PC-3 (cell line): ENCODE results near the gene CPD. TPM values are rescaled to one million over a fixed set of nuclear protein-coding genes. Genes with fewer than 3 reads are reported as not detected.

ENCODE experiments used
- ATAC-seq: fragments of 200-7000 bp; cut with Tn5 transposase; 2 replicates; pipeline ENCODE4 v1.9.1; 2020; ENCODE audit warnings: mild to moderate bottlenecking, moderate library complexity
- BruUV-seq: library from RNA; stranded (reverse); fragments of 400-500 nt; replicated peaks from 2 replicates; lab custom pipeline; 2021; lab: Mats Ljungman, UMichigan
- CTCF ChIA-PET: fragments of 300-600 bp; sonication (Branson Sonifier 250); formaldehyde crosslinking; loops from one replicate; lab custom pipeline; 2022; ENCODE audit warnings: antibody characterized with exemption; lab: Charles Lee
- POLR2A ChIA-PET: fragments of 300-600 bp; sonication (Branson Sonifier 250); formaldehyde crosslinking; loops from one replicate; lab custom pipeline; 2022; ENCODE audit warnings: antibody characterized with exemption; ENCODE audit not compliant: unreplicated experiment; lab: Charles Lee
- DNase-seq: peaks from one replicate; pipeline ENCODE4 v3.0.0-alpha.2; 2015
- H2AFZ ChIP-seq: fragments of 300-600 bp; sonication (generic); 2 replicates; pipeline ENCODE4 v1.6.0; 2016; ENCODE audit warnings: antibody characterized with exemption, low read length
- H3F3A ChIP-seq: fragments of 300-600 bp; sonication (generic); one replicate; pipeline ENCODE4 v1.6.0; 2017; ENCODE audit warnings: antibody characterized with exemption, low read length, control low read depth, mild to moderate bottlenecking; ENCODE audit not compliant: unreplicated experiment
- H3K27ac ChIP-seq: fragments of 300-600 bp; sonication (generic); 2 replicates; pipeline ENCODE4 v1.5.1; 2016; ENCODE audit warnings: mild to moderate bottlenecking, low read length
- H3K27me3 ChIP-seq: fragments of 300-600 bp; sonication (generic); 2 replicates; pipeline ENCODE4 v1.6.1; 2016; ENCODE audit warnings: low read length, mixed read lengths
- H3K36me3 ChIP-seq: fragments of 300-600 bp; sonication (generic); 2 replicates; pipeline ENCODE4 v1.6.1; 2016; ENCODE audit warnings: low read depth, mixed run types, low read length, mixed read lengths
- H3K4me1 ChIP-seq: fragments of 300-600 bp; sonication (generic); 2 replicates; pipeline ENCODE4 v1.5.1; 2016; ENCODE audit warnings: low read length; ENCODE audit not compliant: insufficient read depth
- H3K4me2 ChIP-seq: fragments of 300-600 bp; sonication (generic); 2 replicates; pipeline ENCODE4 v1.6.0; 2016; ENCODE audit warnings: low read length
- H3K4me3 ChIP-seq: fragments of 300-600 bp; sonication (generic); 2 replicates; pipeline ENCODE4 v1.5.1; 2016; ENCODE audit warnings: mild to moderate bottlenecking, low read length, mixed read lengths
- H3K79me2 ChIP-seq: fragments of 300-600 bp; sonication (generic); 2 replicates; pipeline ENCODE4 v1.6.1; 2017; ENCODE audit warnings: low read length, mixed read lengths
- H3K9ac ChIP-seq: fragments of 300-600 bp; sonication (generic); 2 replicates; pipeline ENCODE4 v1.6.0; 2016; ENCODE audit warnings: mild to moderate bottlenecking, low read length
- H3K9me2 ChIP-seq: fragments of 300-600 bp; sonication (generic); replicated peaks from 2 replicates; pipeline ENCODE4 v1.6.1; 2016; ENCODE audit warnings: mixed run types, low read length, mixed read lengths
- H3K9me3 ChIP-seq: fragments of 300-600 bp; sonication (generic); 2 replicates; pipeline ENCODE4 v1.6.1; 2016; ENCODE audit warnings: low read length, mixed read lengths
- H4K20me1 ChIP-seq: fragments of 300-600 bp; sonication (generic); 2 replicates; pipeline ENCODE4 v1.6.1; 2016; ENCODE audit warnings: low read length, mixed read lengths
- EZH2 ChIP-seq: fragments of 300-600 bp; sonication (generic); IDR thresholded peaks from one replicate; pipeline ENCODE4 v1.6.1; 2017; ENCODE audit warnings: antibody characterized with exemption, mild to moderate bottlenecking, low read length; ENCODE audit not compliant: unreplicated experiment
- EZH2phosphoT487 ChIP-seq: fragments of 300-600 bp; sonication (generic); IDR thresholded peaks from 2 replicates; pipeline ENCODE4 v1.6.1; 2018; ENCODE audit warnings: mild to moderate bottlenecking, antibody characterized with exemption, low read length, borderline replicate concordance
- intact Hi-C: fragments of 100-400 bp; cut with micrococcal nuclease; formaldehyde crosslinking; loops from 2 replicates; pipeline ENCODE4 v1.9.0; 2023
- total RNA-seq: library from RNA; depleted of rRNA; stranded (reverse); fragments of >200 nt; gene quantifications from 2 replicates; pipeline ENCODE4 v1.2.3, GENCODE V29; 2014
- TF ChIP-seq, protein P1 (sequence below): fragments of 300-600 bp; sonication (generic); conservative IDR thresholded peaks from 2 replicates; pipeline ENCODE4 v1.5.1; 2017; ENCODE audit warnings: antibody characterized with exemption, low read depth, mild to moderate bottlenecking, low read length

CPD gene
- total RNA-seq, 1 experiment from 2014 or later: 30.9 TPM

DNA sequence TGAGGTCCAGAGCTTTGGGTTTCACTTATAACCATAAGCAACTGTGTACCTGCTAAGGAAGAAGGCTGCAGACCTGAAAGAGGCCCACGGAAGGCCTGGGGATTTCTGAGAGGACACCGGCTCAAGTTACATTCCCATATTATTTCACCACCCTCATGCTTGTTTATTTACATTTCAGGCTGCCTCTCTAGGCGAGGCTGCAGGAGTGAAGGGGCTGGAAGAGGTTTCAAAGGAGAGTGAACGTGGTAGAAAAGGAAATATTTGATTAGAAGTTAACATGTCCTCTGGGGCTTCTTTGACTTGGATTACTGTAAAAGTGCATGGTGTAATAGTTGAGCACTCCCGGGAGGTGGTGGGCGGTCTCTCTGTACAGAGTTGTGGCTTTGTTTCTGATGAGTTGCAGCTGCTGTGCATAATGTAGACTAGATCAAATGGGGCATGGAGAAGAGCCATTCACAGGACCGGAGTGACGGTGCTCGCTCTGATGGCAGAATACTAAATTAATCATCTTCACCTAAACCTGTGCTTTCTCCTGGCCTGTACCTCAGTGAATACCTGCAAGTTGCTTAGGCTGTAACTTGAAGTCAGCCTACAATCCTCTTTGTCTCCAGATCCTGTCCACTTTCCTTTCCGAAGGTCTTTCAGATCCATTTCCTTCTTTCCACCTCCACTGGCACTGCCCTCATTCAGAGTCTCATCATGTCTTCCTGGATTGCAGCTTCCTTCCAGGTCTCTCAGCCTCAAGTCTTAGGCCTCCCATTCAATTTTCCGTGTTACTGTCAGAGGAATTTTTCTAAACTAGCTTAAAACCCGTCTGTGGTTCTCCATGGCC, 1.9 kb upstream of the CPD start:
- ATAC-seq (peak; percentile 21), DNase-seq (peak; percentile 55)
- peaks cover 40% of the 10 kb centered on the region for H3K4me1 ChIP-seq
- peak overlapping the region; percentile 50 for H3K4me2 ChIP-seq
- ChIA-PET CTCF (interaction anchor here (0.5 kb wide), 1 partner anchor 447 kb away, joined by 12 read pairs; the partner anchor contains the start of gene SSH2), POLR2A (no interaction called here)
- H3K9ac ChIP-seq: no peak overlapping the region
- H3K27me3 ChIP-seq: no peaks in the 10 kb centered on the region
- intact Hi-C loops: loop anchor here (1.0 kb wide), 1 partner anchor 37 kb away; no protein-coding TSS in a partner anchor
- TF ChIP-seq, protein P1, sequence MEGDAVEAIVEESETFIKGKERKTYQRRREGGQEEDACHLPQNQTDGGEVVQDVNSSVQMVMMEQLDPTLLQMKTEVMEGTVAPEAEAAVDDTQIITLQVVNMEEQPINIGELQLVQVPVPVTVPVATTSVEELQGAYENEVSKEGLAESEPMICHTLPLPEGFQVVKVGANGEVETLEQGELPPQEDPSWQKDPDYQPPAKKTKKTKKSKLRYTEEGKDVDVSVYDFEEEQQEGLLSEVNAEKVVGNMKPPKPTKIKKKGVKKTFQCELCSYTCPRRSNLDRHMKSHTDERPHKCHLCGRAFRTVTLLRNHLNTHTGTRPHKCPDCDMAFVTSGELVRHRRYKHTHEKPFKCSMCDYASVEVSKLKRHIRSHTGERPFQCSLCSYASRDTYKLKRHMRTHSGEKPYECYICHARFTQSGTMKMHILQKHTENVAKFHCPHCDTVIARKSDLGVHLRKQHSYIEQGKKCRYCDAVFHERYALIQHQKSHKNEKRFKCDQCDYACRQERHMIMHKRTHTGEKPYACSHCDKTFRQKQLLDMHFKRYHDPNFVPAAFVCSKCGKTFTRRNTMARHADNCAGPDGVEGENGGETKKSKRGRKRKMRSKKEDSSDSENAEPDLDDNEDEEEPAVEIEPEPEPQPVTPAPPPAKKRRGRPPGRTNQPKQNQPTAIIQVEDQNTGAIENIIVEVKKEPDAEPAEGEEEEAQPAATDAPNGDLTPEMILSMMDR: no peak
- TF ChIP-seq EZH2phosphoT487: no peak
- no peak for TF ChIP-seq EZH2
- peaks cover 23% of the 10 kb centered on the region for H3K79me2 ChIP-seq
- H3K9me2 ChIP-seq: no peaks in the 10 kb centered on the region
- H3F3A ChIP-seq: no peaks in the 10 kb centered on the region
- H4K20me1 ChIP-seq: peaks cover 11% of the 10 kb centered on the region; the same call in 1 of the 2 replicates
- H3K9me3 ChIP-seq: no peaks in the 10 kb centered on the region
- no peaks in the 10 kb centered on the region for H3K36me3 ChIP-seq
- BruUV-seq: no TSS peak
- no peak overlapping the region for H2AFZ ChIP-seq
- no peak overlapping the region for H3K4me3 ChIP-seq
- peak overlapping the region; percentile 12 for H3K27ac ChIP-seq

GRCh38 chr17:30377574-30378240, 1.0 kb upstream of the CPD start:
- BruUV-seq: no TSS peak
- ATAC-seq (no peak), DNase-seq (no peak)
- no peaks in the 10 kb centered on the region for H3K36me3 ChIP-seq
- TF ChIP-seq, protein P1: no peak
- TF ChIP-seq EZH2phosphoT487 (no peak), EZH2 (no peak)
- H3K27ac ChIP-seq: no peak overlapping the region
- H4K20me1 ChIP-seq: peaks cover 15% of the 10 kb centered on the region; the same call in 1 of the 2 replicates
- no peak overlapping the region for H2AFZ ChIP-seq
- no peaks in the 10 kb centered on the region for H3K9me2 ChIP-seq
- H3K27me3 ChIP-seq: no peaks in the 10 kb centered on the region
- no peak overlapping the region for H3K4me3 ChIP-seq
- peaks cover 32% of the 10 kb centered on the region for H3K79me2 ChIP-seq
- no peak overlapping the region for H3K4me2 ChIP-seq
- H3F3A ChIP-seq: no peaks in the 10 kb centered on the region
- CTCF ChIA-PET: no interaction called here
- H3K9ac ChIP-seq: no peak overlapping the region
- no peaks in the 10 kb centered on the region for H3K9me3 ChIP-seq
- POLR2A ChIA-PET: no interaction called here
- peaks cover 37% of the 10 kb centered on the region for H3K4me1 ChIP-seq
- intact Hi-C loops: no loop called here
